Stimulated activated naive CD8-positive, alpha-beta T cell treated with anti-CD3 and anti-CD28 coated beads, Interleukin-15, Interleukin-2, amounts not matched to agents 100 ng/mL and 50 ng/mL, for 24 hours (primary cell): ENCODE measurements around the gene MTCL3.

Source experiments
- H3K27ac Mint-ChIP-seq: one replicate; pipeline ENCODE4 v1.8.0; 2021; ENCODE audit warnings: mild to moderate bottlenecking, mixed read lengths
- H3K27me3 Mint-ChIP-seq: one replicate; pipeline ENCODE4 v1.8.0; 2021; ENCODE audit warnings: mixed read lengths
- H3K36me3 Mint-ChIP-seq: one replicate; pipeline ENCODE4 v1.8.0; 2021; ENCODE audit warnings: low read depth, mixed read lengths
- H3K4me1 Mint-ChIP-seq: one replicate; pipeline ENCODE4 v1.8.0; 2021; ENCODE audit warnings: low read depth, mixed read lengths
- H3K4me3 Mint-ChIP-seq: one replicate; pipeline ENCODE4 v1.8.0; 2021; ENCODE audit warnings: mild to moderate bottlenecking, mixed read lengths
- H3K9me3 Mint-ChIP-seq: one replicate; pipeline ENCODE4 v1.8.0; 2021; ENCODE audit warnings: mixed read lengths

MTCL3 gene

GRCh38 chr6:127464881-127465459 lies 54.2 kb downstream of the MTCL3 start:
- no peak overlapping the region for H3K27ac Mint-ChIP-seq
- H3K9me3 Mint-ChIP-seq = no peaks in the 10 kb centered on the region
- H3K27me3 Mint-ChIP-seq = peaks cover 5% of the 10 kb centered on the region
- H3K4me3 Mint-ChIP-seq = no peak overlapping the region
- no peaks in the 10 kb centered on the region for H3K36me3 Mint-ChIP-seq
- H3K4me1 Mint-ChIP-seq = no peaks in the 10 kb centered on the region

DNA sequence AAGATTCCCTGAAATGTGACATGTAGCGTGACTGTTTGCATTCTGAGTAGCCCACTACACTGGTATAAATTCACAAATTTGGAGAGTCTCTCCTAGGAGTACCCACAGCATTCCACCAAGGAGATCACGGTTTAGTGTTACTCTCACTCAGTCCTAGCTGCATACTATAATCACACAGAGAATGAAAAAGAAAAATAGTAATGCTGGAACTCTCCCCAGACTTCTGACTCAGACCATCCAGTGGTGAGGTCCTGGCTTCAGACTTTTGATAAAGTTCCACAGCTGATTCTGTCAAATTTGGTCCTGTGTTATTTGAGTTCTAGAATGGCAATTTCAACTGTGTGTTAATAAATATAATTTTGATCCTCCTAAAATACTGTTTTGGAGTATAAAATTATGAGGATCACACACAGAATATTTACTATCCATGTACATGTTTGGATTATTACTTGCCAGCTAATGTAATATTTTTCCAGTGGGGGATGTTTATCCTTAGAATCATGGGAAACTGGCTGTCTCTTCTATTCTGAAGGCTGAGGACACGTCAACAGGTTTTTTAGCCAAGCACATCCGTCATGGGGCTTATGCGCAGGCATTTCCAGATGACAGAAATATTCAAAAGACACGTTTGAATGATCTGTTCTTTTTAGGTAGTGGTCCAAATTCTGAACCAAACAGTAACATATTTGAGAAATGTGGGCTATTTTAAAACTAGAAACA lies 54.8 kb downstream of the MTCL3 start:
- no peaks in the 10 kb centered on the region for H3K4me1 Mint-ChIP-seq
- peaks cover 5% of the 10 kb centered on the region for H3K27me3 Mint-ChIP-seq
- H3K4me3 Mint-ChIP-seq = no peak overlapping the region
- H3K9me3 Mint-ChIP-seq = no peaks in the 10 kb centered on the region
- H3K36me3 Mint-ChIP-seq = no peaks in the 10 kb centered on the region
- no peak overlapping the region for H3K27ac Mint-ChIP-seq

DNA sequence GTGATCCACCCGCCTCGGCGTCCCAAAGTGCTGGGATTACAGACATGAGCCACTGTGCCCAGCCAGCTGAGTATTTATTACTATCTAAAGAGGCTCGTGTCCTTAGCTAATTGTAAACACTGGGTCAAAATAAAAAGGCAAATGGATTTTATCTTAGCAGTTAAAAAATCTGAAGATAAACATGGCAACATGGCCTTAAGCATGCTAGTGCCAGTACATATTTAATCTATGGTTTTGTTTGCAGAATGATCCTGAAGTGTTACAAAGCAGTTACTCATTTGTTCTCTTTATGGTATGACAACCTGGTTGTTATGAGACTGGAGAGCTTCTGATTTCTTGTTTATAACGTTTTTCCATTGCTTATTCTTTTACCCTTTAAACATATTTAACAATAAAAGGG lies 56.1 kb downstream of the MTCL3 start:
- peaks cover 5% of the 10 kb centered on the region for H3K27me3 Mint-ChIP-seq
- no peaks in the 10 kb centered on the region for H3K9me3 Mint-ChIP-seq
- H3K4me3 Mint-ChIP-seq = no peak overlapping the region
- H3K4me1 Mint-ChIP-seq = no peaks in the 10 kb centered on the region
- H3K27ac Mint-ChIP-seq = no peak overlapping the region
- no peaks in the 10 kb centered on the region for H3K36me3 Mint-ChIP-seq

GRCh38 chr6:127462376-127462775 lies 56.8 kb downstream of the MTCL3 start:
- Mint-ChIP-seq H3K4me1 (no peaks in the 10 kb centered on the region), H3K36me3 (no peaks in the 10 kb centered on the region), H3K27me3 (peaks cover 5% of the 10 kb centered on the region), H3K4me3 (no peak overlapping the region), H3K9me3 (no peaks in the 10 kb centered on the region), H3K27ac (no peak overlapping the region)

GRCh38 chr6:127460465-127460864 lies 58.7 kb downstream of the MTCL3 start:
- Mint-ChIP-seq H3K4me1 (peaks cover 7% of the 10 kb centered on the region), H3K36me3 (no peaks in the 10 kb centered on the region), H3K27me3 (peaks cover 11% of the 10 kb centered on the region), H3K9me3 (no peaks in the 10 kb centered on the region), H3K4me3 (no peak overlapping the region), H3K27ac (no peak overlapping the region)

DNA sequence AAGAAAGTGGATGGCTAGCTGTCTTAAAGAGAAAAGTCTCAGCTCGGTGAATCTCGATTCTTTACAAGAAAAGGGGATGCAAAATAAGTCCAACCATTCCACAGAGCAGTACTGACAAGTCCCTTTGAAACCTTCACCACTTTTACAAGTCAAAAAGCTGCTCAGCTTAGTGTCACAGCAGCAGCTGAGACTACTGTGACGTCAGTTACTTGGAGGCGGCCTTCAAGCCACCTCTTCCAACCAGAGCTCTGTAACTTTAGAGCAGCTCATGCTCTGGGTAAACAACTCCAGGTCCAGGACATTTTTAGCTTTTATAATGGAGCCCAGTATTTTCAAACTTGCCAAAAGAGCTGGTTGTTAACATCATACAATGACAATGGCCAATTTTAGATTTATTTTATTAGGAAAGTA lies 59.9 kb downstream of the MTCL3 start, which contains the start of gene KIAA0408:
KIAA0408 (minus strand) TSS at position 159 of the 411 bp plus-strand sequence. CDS start 5,408 bp downstream, outside the sequence.
- Mint-ChIP-seq H3K4me1 (peaks cover 7% of the 10 kb centered on the region), H3K27ac (no peak within 1 kb of the TSS), H3K9me3 (no peaks in the 10 kb centered on the region)

DNA sequence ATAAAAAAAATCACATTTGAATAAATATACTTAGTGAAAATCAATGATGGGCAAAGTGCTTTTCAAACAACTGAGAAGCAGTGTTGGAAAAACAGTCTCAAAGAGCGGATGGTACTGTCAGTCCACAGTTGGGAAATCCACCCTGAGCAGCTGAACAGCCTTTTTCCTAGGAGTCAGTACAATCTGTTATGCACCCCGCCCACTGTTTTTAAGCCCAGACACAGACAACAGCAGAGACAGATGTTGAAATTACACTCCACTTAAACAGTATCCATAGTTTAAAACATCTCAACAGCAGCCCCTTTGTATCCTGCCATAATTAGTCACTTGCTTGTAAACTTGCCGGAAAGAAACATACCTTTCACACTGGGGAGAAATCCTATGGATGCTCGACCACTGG lies 60.3 kb downstream of the MTCL3 start:
- no peak overlapping the region for H3K4me3 Mint-ChIP-seq
- peaks cover 7% of the 10 kb centered on the region for H3K4me1 Mint-ChIP-seq
- no peaks in the 10 kb centered on the region for H3K36me3 Mint-ChIP-seq
- H3K27me3 Mint-ChIP-seq = peaks cover 13% of the 10 kb centered on the region
- H3K9me3 Mint-ChIP-seq = no peaks in the 10 kb centered on the region
- no peak overlapping the region for H3K27ac Mint-ChIP-seq

More for the DNA sequence above, 59.9 kb downstream of the MTCL3 start, which contains the start of gene KIAA0408:
- H3K36me3 Mint-ChIP-seq = no peaks in the 10 kb centered on the region
- peaks cover 11% of the 10 kb centered on the region for H3K27me3 Mint-ChIP-seq
- no peak within 1 kb of the TSS for H3K4me3 Mint-ChIP-seq

- Mint-ChIP-seq H3K36me3 (no peaks in the 10 kb centered on the region), H3K27me3 (peaks cover 15% of the 10 kb centered on the region), H3K27ac (no peak overlapping the region), H3K4me3 (no peak overlapping the region), H3K4me1 (peaks cover 7% of the 10 kb centered on the region), H3K9me3 (no peaks in the 10 kb centered on the region)
These were observed 60.9 kb downstream of the MTCL3 start for GRCh38 chr6:127458222-127458621.

DNA sequence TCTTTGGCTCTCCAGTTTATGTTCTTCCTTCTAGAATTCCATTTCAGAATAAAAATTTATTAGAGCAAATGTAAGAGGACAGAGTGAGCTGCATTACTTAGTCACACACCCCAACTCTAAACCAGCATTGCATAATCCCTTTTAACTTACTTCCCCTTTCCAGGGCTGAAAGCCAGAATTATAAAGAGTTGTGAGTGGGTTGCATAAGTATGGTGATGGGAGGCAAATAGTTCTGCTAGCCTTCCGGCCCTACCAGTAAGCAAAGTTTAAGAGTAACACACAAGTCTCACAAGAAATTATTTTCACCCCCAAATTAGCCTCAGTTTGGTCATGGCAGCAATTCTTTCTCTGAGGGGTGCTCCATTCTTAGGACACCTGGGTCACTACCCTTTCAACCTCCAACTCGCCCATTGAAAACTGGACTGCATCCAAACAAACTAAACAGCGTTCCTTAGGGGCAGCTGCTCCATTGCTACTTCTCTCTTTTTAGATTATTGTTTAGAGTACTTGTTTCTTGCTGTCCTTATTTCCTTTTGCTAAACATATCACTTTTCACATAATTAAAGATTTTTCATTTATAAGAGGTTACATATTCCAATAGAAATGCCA lies 61.6 kb downstream of the MTCL3 start:
- H3K27me3 Mint-ChIP-seq = peaks cover 15% of the 10 kb centered on the region
- no peaks in the 10 kb centered on the region for H3K9me3 Mint-ChIP-seq
- H3K27ac Mint-ChIP-seq = no peak overlapping the region
- peaks cover 7% of the 10 kb centered on the region for H3K4me1 Mint-ChIP-seq
- no peak overlapping the region for H3K4me3 Mint-ChIP-seq
- no peaks in the 10 kb centered on the region for H3K36me3 Mint-ChIP-seq

- Mint-ChIP-seq H3K27ac (no peak overlapping the region), H3K36me3 (no peaks in the 10 kb centered on the region), H3K27me3 (peaks cover 15% of the 10 kb centered on the region), H3K4me3 (no peak overlapping the region), H3K9me3 (no peaks in the 10 kb centered on the region), H3K4me1 (peaks cover 7% of the 10 kb centered on the region)
These were observed 62.7 kb downstream of the MTCL3 start for GRCh38 chr6:127456465-127456864.

DNA sequence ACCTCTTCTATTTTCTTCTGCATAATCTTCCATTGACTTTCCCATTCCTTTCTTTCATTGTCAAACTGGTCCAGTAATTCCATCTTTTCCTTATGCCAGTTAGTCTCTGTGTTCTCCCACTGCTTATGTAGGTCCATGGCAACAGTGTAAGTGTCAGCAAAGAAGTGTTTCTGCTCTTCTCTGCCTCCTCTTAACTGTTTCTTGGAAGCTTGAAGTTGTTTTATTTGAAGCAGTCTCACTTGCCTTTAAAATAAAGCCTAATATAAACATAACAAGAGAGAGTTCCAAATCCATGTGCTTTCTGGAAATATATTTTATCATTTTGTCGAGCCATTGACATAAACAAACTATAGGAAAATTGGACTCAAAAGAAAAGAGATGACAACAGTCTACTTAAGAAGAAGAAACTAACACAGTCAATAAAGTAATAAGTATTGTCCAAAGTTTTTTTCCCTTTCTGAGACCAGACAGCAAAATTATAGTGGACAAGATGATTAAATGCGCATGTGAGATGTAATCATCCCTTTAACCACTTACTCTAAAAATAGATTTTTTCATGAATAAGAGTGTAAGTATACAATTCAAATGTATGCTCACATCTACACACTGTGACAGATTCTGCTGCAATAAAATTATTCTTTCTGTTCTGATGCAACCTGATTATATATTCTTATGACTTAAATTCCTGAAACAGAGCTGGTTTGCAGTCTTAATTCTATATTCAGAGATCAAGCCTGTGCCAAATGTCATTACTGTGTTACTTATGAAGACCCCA lies 65.1 kb downstream of the MTCL3 start:
- no peak overlapping the region for H3K27ac Mint-ChIP-seq

GRCh38 chr6:127452803-127453202 lies 66.3 kb downstream of the MTCL3 start:
- peaks cover 7% of the 10 kb centered on the region for H3K4me1 Mint-ChIP-seq
- H3K36me3 Mint-ChIP-seq = no peaks in the 10 kb centered on the region
- no peak overlapping the region for H3K27ac Mint-ChIP-seq
- peaks cover 10% of the 10 kb centered on the region for H3K27me3 Mint-ChIP-seq
- no peak overlapping the region for H3K4me3 Mint-ChIP-seq
- H3K9me3 Mint-ChIP-seq = no peaks in the 10 kb centered on the region

More for the DNA sequence above, 65.1 kb downstream of the MTCL3 start:
- H3K27me3 Mint-ChIP-seq = peaks cover 10% of the 10 kb centered on the region
- H3K4me1 Mint-ChIP-seq = peaks cover 7% of the 10 kb centered on the region
- H3K9me3 Mint-ChIP-seq = no peaks in the 10 kb centered on the region
- no peaks in the 10 kb centered on the region for H3K36me3 Mint-ChIP-seq
- no peak overlapping the region for H3K4me3 Mint-ChIP-seq

- Mint-ChIP-seq H3K27ac (no peak overlapping the region), H3K9me3 (no peaks in the 10 kb centered on the region), H3K4me1 (peaks cover 7% of the 10 kb centered on the region), H3K36me3 (no peaks in the 10 kb centered on the region), H3K4me3 (no peak overlapping the region), H3K27me3 (peaks cover 10% of the 10 kb centered on the region)
These were observed 67.7 kb downstream of the MTCL3 start for GRCh38 chr6:127451388-127451787.

- Mint-ChIP-seq H3K27ac (no peak overlapping the region), H3K9me3 (no peaks in the 10 kb centered on the region), H3K36me3 (no peaks in the 10 kb centered on the region), H3K4me3 (no peak overlapping the region), H3K27me3 (peaks cover 8% of the 10 kb centered on the region), H3K4me1 (no peaks in the 10 kb centered on the region)
These were observed 71.4 kb downstream of the MTCL3 start for GRCh38 chr6:127447780-127448179.

DNA sequence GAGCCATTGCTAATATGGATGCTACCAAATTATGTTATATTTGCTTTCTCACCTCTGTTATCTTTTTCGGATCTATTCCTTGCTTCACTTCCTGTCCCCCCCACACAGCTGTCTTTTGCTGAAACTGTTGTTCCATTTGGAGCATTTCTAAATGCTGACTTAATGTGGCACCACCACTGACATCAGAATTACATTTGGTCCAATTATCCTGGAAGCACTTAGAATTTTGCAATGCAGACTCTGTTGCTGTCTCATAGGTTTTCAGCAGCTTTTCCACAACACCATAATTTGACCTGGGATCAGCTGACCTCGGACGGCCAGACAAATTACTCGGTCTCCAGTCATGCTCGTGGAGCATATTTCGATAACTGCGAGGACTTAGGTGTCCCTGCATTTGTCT lies 72.8 kb downstream of the MTCL3 start:
- Mint-ChIP-seq H3K4me1 (no peaks in the 10 kb centered on the region), H3K27me3 (peaks cover 8% of the 10 kb centered on the region), H3K27ac (no peak overlapping the region), H3K36me3 (no peaks in the 10 kb centered on the region), H3K4me3 (no peak overlapping the region), H3K9me3 (no peaks in the 10 kb centered on the region)
